Measurements from ENCODE around the gene GCFC2. TPM values are rescaled to one million over a fixed set of nuclear protein-coding genes. Genes with fewer than 3 reads are reported as not detected.

GCFC2 gene
- polyA plus RNA-seq, 1 experiment = 16.8 TPM

DNA sequence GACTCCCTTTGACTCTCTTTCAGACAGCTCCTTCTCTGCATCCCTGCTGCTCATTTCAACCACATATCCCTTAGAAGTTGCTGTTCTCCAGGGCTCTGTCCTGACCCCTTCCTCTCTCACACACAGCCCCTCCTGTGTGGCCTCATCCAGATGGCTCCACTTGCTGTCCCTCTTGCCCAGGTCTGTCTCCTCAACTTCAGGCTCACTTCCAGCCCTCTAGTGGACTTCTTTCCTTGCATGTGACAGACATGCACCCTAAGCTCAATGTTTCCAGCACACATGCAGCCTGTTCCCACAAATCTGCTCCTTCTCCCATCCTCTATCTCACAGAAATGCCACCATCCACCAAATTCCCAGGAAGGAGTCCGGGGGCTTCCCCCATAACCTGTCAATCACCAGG is 73.1 kb downstream of the GCFC2 start:
- H3K9me3 ChIP-seq (ENCODE audit: control insufficient read depth, insufficient read depth, low read length) = no peaks in the 10 kb centered on the region
- CTCF ChIA-PET = interaction anchor here (0.7 to 4.9 kb wide), 4 partner anchors 9 to 172 kb away, joined by 3 to 101 read pairs (median 6); partner anchors contain the start of gene MRPL19
- TF ChIP-seq, protein P1, sequence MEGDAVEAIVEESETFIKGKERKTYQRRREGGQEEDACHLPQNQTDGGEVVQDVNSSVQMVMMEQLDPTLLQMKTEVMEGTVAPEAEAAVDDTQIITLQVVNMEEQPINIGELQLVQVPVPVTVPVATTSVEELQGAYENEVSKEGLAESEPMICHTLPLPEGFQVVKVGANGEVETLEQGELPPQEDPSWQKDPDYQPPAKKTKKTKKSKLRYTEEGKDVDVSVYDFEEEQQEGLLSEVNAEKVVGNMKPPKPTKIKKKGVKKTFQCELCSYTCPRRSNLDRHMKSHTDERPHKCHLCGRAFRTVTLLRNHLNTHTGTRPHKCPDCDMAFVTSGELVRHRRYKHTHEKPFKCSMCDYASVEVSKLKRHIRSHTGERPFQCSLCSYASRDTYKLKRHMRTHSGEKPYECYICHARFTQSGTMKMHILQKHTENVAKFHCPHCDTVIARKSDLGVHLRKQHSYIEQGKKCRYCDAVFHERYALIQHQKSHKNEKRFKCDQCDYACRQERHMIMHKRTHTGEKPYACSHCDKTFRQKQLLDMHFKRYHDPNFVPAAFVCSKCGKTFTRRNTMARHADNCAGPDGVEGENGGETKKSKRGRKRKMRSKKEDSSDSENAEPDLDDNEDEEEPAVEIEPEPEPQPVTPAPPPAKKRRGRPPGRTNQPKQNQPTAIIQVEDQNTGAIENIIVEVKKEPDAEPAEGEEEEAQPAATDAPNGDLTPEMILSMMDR (IDR thresholded peaks at IDR 0.05; ENCODE audit: low read depth, low read length) = no peak
- no peak overlapping the region for H3K27ac ChIP-seq (ENCODE audit: low read depth, low read length)
- POLR2A ChIA-PET = no interaction called here
- no peak for DNase-seq (ENCODE audit: low read depth, low spot score)
- peaks cover 14% of the 10 kb centered on the region for H3K27me3 ChIP-seq (ENCODE audit: control insufficient read depth, insufficient read depth, low read length)
- H3K4me3 ChIP-seq (ENCODE audit: low read depth, low read length) = no peak overlapping the region

DNA sequence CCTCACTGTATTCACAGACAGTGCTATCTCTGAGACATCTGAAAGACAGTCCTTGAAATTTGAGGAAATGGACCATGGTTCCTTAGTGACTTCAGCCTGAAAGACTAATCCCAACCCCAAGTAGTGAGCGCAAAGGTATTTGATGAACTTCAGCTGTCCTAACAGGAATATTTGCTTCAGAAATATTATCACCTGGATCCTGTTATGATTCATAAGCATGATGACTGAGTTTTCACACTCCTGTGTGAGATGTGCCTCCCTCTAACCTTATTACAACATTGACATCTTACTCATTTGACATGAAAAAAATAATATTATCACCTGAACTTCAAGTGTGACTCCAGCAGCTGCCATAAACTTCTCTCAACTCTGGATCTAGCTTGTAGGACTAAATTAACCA is 75.8 kb downstream of the GCFC2 start:
- Histone ChIP-seq H3K27me3 (ENCODE audit: control insufficient read depth, insufficient read depth, low read length) (peaks cover 14% of the 10 kb centered on the region), H3K4me3 (ENCODE audit: low read depth, low read length) (no peak overlapping the region), H3K9me3 (ENCODE audit: control insufficient read depth, insufficient read depth, low read length) (no peaks in the 10 kb centered on the region), H3K27ac (ENCODE audit: low read depth, low read length) (no peak overlapping the region)
- POLR2A ChIA-PET = no interaction called here
- no peak for DNase-seq (ENCODE audit: low read depth, low spot score)
- CTCF ChIA-PET = interaction anchor here (1.0 to 3.1 kb wide), 4 partner anchors 13 to 170 kb away, joined by 3 to 25 read pairs (median 12); no protein-coding TSS in a partner anchor
- TF ChIP-seq, protein P1 (IDR thresholded peaks at IDR 0.05; ENCODE audit: low read depth, low read length) = no peak

DNA sequence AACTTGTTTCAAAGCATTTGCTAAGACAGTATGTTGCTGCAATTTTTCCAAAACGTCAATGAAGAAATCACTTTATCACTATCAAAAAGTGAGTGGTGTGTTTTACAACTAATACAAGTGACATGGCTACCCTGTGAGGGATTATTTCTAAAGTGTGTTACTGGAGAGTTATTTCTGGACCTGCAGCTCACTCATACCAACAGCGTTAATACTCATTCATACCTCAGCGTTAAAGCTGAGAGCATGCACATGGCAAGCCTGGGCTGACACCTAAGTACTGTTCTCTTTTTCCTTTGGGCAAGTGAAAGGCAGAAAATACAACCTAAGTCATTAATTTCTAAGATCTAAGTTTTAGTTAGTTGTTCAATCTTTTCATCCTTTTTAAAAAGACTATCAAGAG is 77.1 kb downstream of the GCFC2 start:
- Histone ChIP-seq H3K4me3 (ENCODE audit: low read depth, low read length) (no peak overlapping the region), H3K27me3 (ENCODE audit: control insufficient read depth, insufficient read depth, low read length) (peaks cover 10% of the 10 kb centered on the region), H3K27ac (ENCODE audit: low read depth, low read length) (no peak overlapping the region), H3K9me3 (ENCODE audit: control insufficient read depth, insufficient read depth, low read length) (no peaks in the 10 kb centered on the region)
- no peak for DNase-seq (ENCODE audit: low read depth, low spot score)
- ChIA-PET POLR2A (no interaction called here), CTCF (interaction anchor here (3.1 to 3.3 kb wide), 2 partner anchors 168 to 169 kb away, joined by 20 to 25 read pairs; no protein-coding TSS in a partner anchor)
- TF ChIP-seq, protein P1 (IDR thresholded peaks at IDR 0.05; ENCODE audit: low read depth, low read length) = no peak

- POLR2A ChIA-PET = no interaction called here
- DNase-seq (ENCODE audit: low read depth, low spot score) = no peak
- TF ChIP-seq, protein P1 (IDR thresholded peaks at IDR 0.05; ENCODE audit: low read depth, low read length) = no peak
- Histone ChIP-seq H3K27me3 (ENCODE audit: control insufficient read depth, insufficient read depth, low read length) (peaks cover 11% of the 10 kb centered on the region), H3K27ac (ENCODE audit: low read depth, low read length) (no peak overlapping the region), H3K4me3 (ENCODE audit: low read depth, low read length) (no peak overlapping the region), H3K9me3 (ENCODE audit: control insufficient read depth, insufficient read depth, low read length) (no peaks in the 10 kb centered on the region)
- CTCF ChIA-PET = interaction anchor here (3.3 kb wide), 1 partner anchor 168 kb away, joined by 20 read pairs; no protein-coding TSS in a partner anchor
These were observed 77.9 kb downstream of the GCFC2 start for GRCh38 chr2:75632813-75633212.

GRCh38 chr2:75632091-75632701 is 78.5 kb downstream of the GCFC2 start:
- no peak overlapping the region for H3K27ac ChIP-seq (ENCODE audit: low read depth, low read length)
- no peak for DNase-seq (ENCODE audit: low read depth, low spot score)
- TF ChIP-seq, protein P1 (IDR thresholded peaks at IDR 0.05; ENCODE audit: low read depth, low read length) = no peak
- ChIA-PET POLR2A (no interaction called here), CTCF (interaction anchor here (1.3 to 3.3 kb wide), 2 partner anchors 9 to 167 kb away, joined by 6 to 20 read pairs; no protein-coding TSS in a partner anchor)
- no peak overlapping the region for H3K4me3 ChIP-seq (ENCODE audit: low read depth, low read length)
- H3K9me3 ChIP-seq (ENCODE audit: control insufficient read depth, insufficient read depth, low read length) = no peaks in the 10 kb centered on the region
- peaks cover 5% of the 10 kb centered on the region for H3K27me3 ChIP-seq (ENCODE audit: control insufficient read depth, insufficient read depth, low read length)

Measured in AG04450 (cell line).